ENCODE measurements around the gene RGS12. TPM values are rescaled to one million over a fixed set of nuclear protein-coding genes. Genes with fewer than 3 reads are reported as not detected.

RGS12 gene
- total and polyA plus RNA-seq, 2 of the 13 experiments (the other 11 are each of a cell fraction or from before 2014, with no cell fraction given) = 21.0 to 27.7 TPM

DNA sequence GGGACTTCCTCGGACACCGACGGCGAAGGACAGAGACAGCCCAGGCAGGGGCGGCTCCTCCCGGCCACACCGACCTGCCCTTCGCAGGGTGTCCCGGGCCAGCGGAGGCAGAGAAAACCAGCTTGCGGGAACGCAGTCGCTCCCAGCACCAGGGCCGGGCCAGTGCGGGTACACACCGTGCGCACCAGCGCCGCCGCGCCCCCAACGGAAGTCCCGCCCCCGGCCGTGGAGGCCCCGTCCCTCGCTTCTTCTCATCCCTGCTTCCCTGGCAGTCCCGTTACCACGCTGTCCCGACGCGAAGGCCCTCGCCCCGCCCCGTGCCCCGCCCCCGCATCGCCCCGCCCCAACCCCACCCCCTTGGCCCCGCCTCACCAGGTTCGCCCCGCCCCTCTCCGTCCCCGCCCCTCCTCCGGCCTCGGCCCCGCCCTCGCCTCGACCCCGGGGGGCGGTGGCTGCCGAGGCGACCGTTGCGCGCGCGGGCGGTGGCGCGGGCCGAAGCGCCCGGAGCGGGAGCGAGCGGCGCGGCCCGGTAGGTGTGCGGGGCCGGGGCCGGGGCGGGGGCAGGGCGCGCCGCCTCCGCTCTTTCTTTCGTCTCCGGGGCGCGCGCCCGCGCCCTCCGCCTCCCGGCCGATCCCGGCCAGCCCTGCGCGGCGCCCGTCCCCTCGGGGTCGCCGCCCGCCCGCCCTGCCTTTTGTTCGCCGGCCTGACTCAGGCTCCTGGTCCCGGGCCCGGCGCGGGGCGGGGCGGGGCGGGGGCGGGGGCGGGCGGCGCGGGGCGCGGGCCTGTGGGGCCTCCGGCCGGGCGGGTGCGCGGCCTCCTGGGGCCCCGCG is at the start of gene RGS12 (continued):
- no peak for TF ChIP-seq HNF4G (IDR thresholded peaks at IDR 0.05; ENCODE audit: borderline replicate concordance, low read depth, low read length)
- no peak for TF ChIP-seq HNF4G (CRISPR knock-in tag; IDR thresholded peaks at IDR 0.05; ENCODE audit: borderline replicate concordance, low read depth)
- peak; percentile 95 for TF ChIP-seq GABPB1 (CRISPR knock-in tag; IDR thresholded peaks at IDR 0.05)
- no peak for TF ChIP-seq PHF21A (CRISPR knock-in tag; IDR thresholded peaks at IDR 0.05)
- TF ChIP-seq NCOR1 (IDR thresholded peaks at IDR 0.05; ENCODE audit: borderline replicate concordance, low read length) = 0 out of 2 replicates have a peak, but pooled peaks have one; percentile 1
- peak; percentile 50; the same call in 1 of the 2 replicates for TF ChIP-seq ETV5 (CRISPR knock-in tag; IDR thresholded peaks at IDR 0.05; ENCODE audit: borderline replicate concordance)
- no peak for TF ChIP-seq TGIF2 (CRISPR knock-in tag; IDR thresholded peaks at IDR 0.05)
- TF ChIP-seq ZNF724P (CRISPR knock-in tag; IDR thresholded peaks at IDR 0.05; ENCODE audit: borderline replicate concordance) = no peak
- TF ChIP-seq FOXA3 (CRISPR knock-in tag; IDR thresholded peaks at IDR 0.05) = 0 out of 2 replicates have a peak, but pooled peaks have one; percentile 30
- no peak for TF ChIP-seq NCOA2 (CRISPR knock-in tag; IDR thresholded peaks at IDR 0.05)
- TF ChIP-seq ATAD3A (CRISPR knock-in tag; IDR thresholded peaks at IDR 0.05) = no peak
- no peak for TF ChIP-seq ZNF3 (CRISPR knock-in tag; IDR thresholded peaks at IDR 0.05)
- peak; percentile 78 for TF ChIP-seq SAP130 (CRISPR knock-in tag; IDR thresholded peaks at IDR 0.05; ENCODE audit: low read depth)
- no peak for TF ChIP-seq FOSL2 (CRISPR knock-in tag; IDR thresholded peaks at IDR 0.05)
- TF ChIP-seq HNRNPUL1 (IDR thresholded peaks at IDR 0.05; ENCODE audit: low read depth, low read length) = no peak
- TF ChIP-seq ERF (CRISPR knock-in tag; IDR thresholded peaks at IDR 0.05) = no peak
- TF ChIP-seq EED (CRISPR knock-in tag; IDR thresholded peaks at IDR 0.05) = no peak
- TF ChIP-seq, protein P1, sequence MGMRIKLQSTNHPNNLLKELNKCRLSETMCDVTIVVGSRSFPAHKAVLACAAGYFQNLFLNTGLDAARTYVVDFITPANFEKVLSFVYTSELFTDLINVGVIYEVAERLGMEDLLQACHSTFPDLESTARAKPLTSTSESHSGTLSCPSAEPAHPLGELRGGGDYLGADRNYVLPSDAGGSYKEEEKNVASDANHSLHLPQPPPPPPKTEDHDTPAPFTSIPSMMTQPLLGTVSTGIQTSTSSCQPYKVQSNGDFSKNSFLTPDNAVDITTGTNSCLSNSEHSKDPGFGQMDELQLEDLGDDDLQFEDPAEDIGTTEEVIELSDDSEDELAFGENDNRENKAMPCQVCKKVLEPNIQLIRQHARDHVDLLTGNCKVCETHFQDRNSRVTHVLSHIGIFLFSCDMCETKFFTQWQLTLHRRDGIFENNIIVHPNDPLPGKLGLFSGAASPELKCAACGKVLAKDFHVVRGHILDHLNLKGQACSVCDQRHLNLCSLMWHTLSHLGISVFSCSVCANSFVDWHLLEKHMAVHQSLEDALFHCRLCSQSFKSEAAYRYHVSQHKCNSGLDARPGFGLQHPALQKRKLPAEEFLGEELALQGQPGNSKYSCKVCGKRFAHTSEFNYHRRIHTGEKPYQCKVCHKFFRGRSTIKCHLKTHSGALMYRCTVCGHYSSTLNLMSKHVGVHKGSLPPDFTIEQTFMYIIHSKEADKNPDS (CRISPR knock-in tag; IDR thresholded peaks at IDR 0.05) = peak; percentile 20; the same call in 1 of the 2 replicates
- TF ChIP-seq TRIM24 (CRISPR knock-in tag; IDR thresholded peaks at IDR 0.05) = no peak
- TF ChIP-seq ISL2 (CRISPR knock-in tag; IDR thresholded peaks at IDR 0.05) = 0 out of 2 replicates have a peak, but pooled peaks have one; percentile 40
- no peak for TF ChIP-seq ZMAT3 (CRISPR knock-in tag; conservative IDR thresholded peaks at IDR 0.05)
- TF ChIP-seq KMT2B (CRISPR knock-in tag; IDR thresholded peaks at IDR 0.05) = 0 out of 2 replicates have a peak, but pooled peaks have one; percentile 38
- no peak for TF ChIP-seq CENPX (CRISPR knock-in tag; IDR thresholded peaks at IDR 0.05)
- TF ChIP-seq ZNF749 (CRISPR knock-in tag; IDR thresholded peaks at IDR 0.05; ENCODE audit: borderline replicate concordance) = 0 out of 2 replicates have a peak, but pooled peaks have one; percentile 56
- no peak for TF ChIP-seq ZNF101 (CRISPR knock-in tag; IDR thresholded peaks at IDR 0.05; ENCODE audit: borderline replicate concordance, low read depth)
- no peak for TF ChIP-seq ZFP36L1 (CRISPR knock-in tag; IDR thresholded peaks at IDR 0.05)
- TF ChIP-seq ZNF543 (CRISPR knock-in tag; IDR thresholded peaks at IDR 0.05) = peak; percentile 56; the same call in 1 of the 2 replicates
- TF ChIP-seq MAFK (conservative IDR thresholded peaks at IDR 0.05 in 1 of 2, IDR thresholded peaks at IDR 0.05 in 1 of 2; ENCODE audit: low read length in 2 of 2) = no peak
- no peak for TF ChIP-seq POLR2AphosphoS2 (IDR thresholded peaks at IDR 0.05; ENCODE audit: low read depth, low read length)
- no peak for TF ChIP-seq KDM3A (CRISPR knock-in tag; IDR thresholded peaks at IDR 0.05; ENCODE audit: low read depth)
- peak; percentile 87; the same call in 1 of the 2 replicates for TF ChIP-seq GZF1 (CRISPR knock-in tag; IDR thresholded peaks at IDR 0.05)

Measured in HepG2 (cell line).